A673 (cell line): ENCODE results near the gene ASCL2.

ENCODE experiments used
- EZH2 ChIP-seq: fragments of 200-600 bp; sonication (generic); IDR thresholded peaks from 2 replicates; pipeline ENCODE4 v1.6.1; 2017; ENCODE audit warnings: borderline replicate concordance, low read depth, mild to moderate bottlenecking, mixed read lengths, antibody characterized with exemption, low read length; ENCODE audit not compliant: poor library complexity, severe bottlenecking
- TF ChIP-seq, protein P1 (sequence below): fragments of 300-800, 200-600 bp; sonication (generic); conservative IDR thresholded peaks from 2 replicates; pipeline ENCODE4 v1.5.1; 2017; ENCODE audit warnings: low read depth, mild to moderate bottlenecking, antibody characterized with exemption, low read length, moderate library complexity, mixed read lengths

DNA sequence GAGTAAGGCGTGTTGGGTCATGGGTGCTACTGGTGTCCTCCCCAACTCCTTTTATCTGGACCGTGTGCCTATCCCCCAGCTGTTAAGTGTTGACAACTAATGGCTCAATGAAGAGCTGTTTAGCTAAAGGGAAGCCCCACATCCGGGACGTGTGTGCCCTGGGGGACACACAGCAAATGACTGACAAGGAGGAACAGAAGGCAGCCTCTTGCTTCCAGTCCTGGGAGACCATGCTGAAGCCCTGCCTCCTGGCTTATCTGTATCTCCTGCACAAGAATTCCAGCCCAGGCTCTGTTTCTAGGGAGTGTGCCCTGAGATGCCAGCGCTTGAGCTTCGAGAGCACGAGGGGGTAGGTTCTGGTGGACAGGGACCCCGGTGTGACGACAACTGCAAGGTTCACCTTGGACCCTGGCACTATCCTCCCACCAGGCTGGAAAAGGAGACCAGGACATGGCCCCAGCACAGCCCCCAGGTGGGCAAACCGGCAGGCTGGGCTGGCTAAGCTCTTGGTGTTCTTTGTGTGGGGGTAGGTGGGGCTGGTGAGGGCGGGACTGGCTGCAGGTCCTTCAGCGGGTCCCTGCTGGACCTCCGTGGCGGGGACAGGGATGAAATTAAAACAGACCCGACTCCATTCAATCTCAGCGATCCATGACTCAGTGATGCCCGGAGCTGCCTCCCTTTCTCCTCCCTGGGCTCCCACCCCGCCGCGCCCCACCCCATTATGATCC is 21.0 kb downstream of the ASCL2 start:
- TF ChIP-seq, protein P1, sequence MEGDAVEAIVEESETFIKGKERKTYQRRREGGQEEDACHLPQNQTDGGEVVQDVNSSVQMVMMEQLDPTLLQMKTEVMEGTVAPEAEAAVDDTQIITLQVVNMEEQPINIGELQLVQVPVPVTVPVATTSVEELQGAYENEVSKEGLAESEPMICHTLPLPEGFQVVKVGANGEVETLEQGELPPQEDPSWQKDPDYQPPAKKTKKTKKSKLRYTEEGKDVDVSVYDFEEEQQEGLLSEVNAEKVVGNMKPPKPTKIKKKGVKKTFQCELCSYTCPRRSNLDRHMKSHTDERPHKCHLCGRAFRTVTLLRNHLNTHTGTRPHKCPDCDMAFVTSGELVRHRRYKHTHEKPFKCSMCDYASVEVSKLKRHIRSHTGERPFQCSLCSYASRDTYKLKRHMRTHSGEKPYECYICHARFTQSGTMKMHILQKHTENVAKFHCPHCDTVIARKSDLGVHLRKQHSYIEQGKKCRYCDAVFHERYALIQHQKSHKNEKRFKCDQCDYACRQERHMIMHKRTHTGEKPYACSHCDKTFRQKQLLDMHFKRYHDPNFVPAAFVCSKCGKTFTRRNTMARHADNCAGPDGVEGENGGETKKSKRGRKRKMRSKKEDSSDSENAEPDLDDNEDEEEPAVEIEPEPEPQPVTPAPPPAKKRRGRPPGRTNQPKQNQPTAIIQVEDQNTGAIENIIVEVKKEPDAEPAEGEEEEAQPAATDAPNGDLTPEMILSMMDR: no peak
- no peak for TF ChIP-seq EZH2
